PFSK-1 (cell line): ENCODE data around the gene SOD2.

ENCODE experiments used
- POLR2AphosphoS5 ChIP-seq: IDR thresholded peaks from 2 replicates; pipeline ENCODE4 v1.6.1; 2012; ENCODE audit warnings: low read depth, mild to moderate bottlenecking, control low read depth, low read length, moderate library complexity
- TAF1 ChIP-seq: IDR thresholded peaks from 2 replicates; pipeline ENCODE4 v1.6.1; 2012; ENCODE audit warnings: low read length, control low read depth, borderline replicate concordance; ENCODE audit not compliant: insufficient read depth

- TF ChIP-seq POLR2AphosphoS5 (no peak), TAF1 (no peak)
Observed at GRCh38 chr6:159679091-159680077, 13.7 kb downstream of the SOD2 start.
